A673 (cell line): ENCODE measurements around the gene S100A5. TPM values are rescaled to one million over a fixed set of nuclear protein-coding genes. Genes with fewer than 3 reads are reported as not detected.

Experiments used
- BruUV-seq: library from RNA; stranded (reverse); fragments of 400-500 nt; replicated peaks from 2 replicates; lab custom pipeline; 2021; lab: Mats Ljungman, UMichigan
- CTCF ChIA-PET: fragments of 300-600 bp; sonication (Branson Sonifier 250); formaldehyde crosslinking; loops from one replicate; lab custom pipeline; 2022; ENCODE audit warnings: antibody characterized with exemption; lab: Charles Lee
- POLR2A ChIA-PET: fragments of 300-600 bp; sonication (Branson Sonifier 250); formaldehyde crosslinking; loops from one replicate; lab custom pipeline; 2022; ENCODE audit warnings: antibody characterized with exemption; ENCODE audit not compliant: low non-redundant PET; lab: Charles Lee
- DNase-seq: peaks from one replicate; pipeline ENCODE4 v3.0.0-alpha.2; 2015; ENCODE audit warnings: low spot score
- H3K27ac ChIP-seq: fragments of 200-600 bp; sonication (generic); 2 replicates; pipeline ENCODE4 v1.5.1; 2016; ENCODE audit warnings: mixed run types, low read depth, mild to moderate bottlenecking, mixed read lengths, antibody characterized with exemption, low read length; ENCODE audit not compliant: poor library complexity, severe bottlenecking
- H3K27me3 ChIP-seq: fragments of 200-600 bp; sonication (generic); replicated peaks from 2 replicates; pipeline ENCODE4 v1.6.1; 2017; ENCODE audit warnings: mixed run types, low read depth, mild to moderate bottlenecking, mixed read lengths, antibody characterized with exemption, low read length; ENCODE audit not compliant: insufficient read depth, poor library complexity
- H3K36me3 ChIP-seq: fragments of 200-600 bp; sonication (generic); 2 replicates; pipeline ENCODE4 v1.6.1; 2016; ENCODE audit warnings: mixed run types, mild to moderate bottlenecking, mixed read lengths, antibody characterized with exemption, low read length; ENCODE audit not compliant: insufficient read depth, poor library complexity, severe bottlenecking
- H3K4me1 ChIP-seq: fragments of 200-600 bp; sonication (generic); 2 replicates; pipeline ENCODE4 v1.6.1; 2017; ENCODE audit warnings: mixed run types, mild to moderate bottlenecking, mixed read lengths, antibody characterized with exemption, low read length; ENCODE audit not compliant: insufficient read depth, poor library complexity, severe bottlenecking
- H3K4me3 ChIP-seq: fragments of 200-600 bp; sonication (generic); 2 replicates; pipeline ENCODE4 v1.5.1; 2016; ENCODE audit warnings: low read depth, mixed run types, mild to moderate bottlenecking, mixed read lengths, low read length; ENCODE audit not compliant: poor library complexity, severe bottlenecking
- H3K9me3 ChIP-seq: fragments of 200-600 bp; sonication (generic); 2 replicates; pipeline ENCODE4 v1.6.1; 2016; ENCODE audit warnings: mixed run types, low read depth, mild to moderate bottlenecking, mixed read lengths, antibody characterized with exemption, low read length; ENCODE audit not compliant: poor library complexity, severe bottlenecking
- CTCF ChIP-seq: fragments of 300-800, 200-600 bp; sonication (generic); conservative IDR thresholded peaks from 2 replicates; pipeline ENCODE4 v1.5.1; 2017; ENCODE audit warnings: low read depth, mild to moderate bottlenecking, antibody characterized with exemption, low read length, moderate library complexity, mixed read lengths
- EZH2 ChIP-seq: fragments of 200-600 bp; sonication (generic); IDR thresholded peaks from 2 replicates; pipeline ENCODE4 v1.6.1; 2017; ENCODE audit warnings: borderline replicate concordance, low read depth, mild to moderate bottlenecking, mixed read lengths, antibody characterized with exemption, low read length; ENCODE audit not compliant: poor library complexity, severe bottlenecking
- intact Hi-C: fragments of 100-400 bp; cut with micrococcal nuclease; formaldehyde crosslinking; loops from one replicate; pipeline ENCODE4 v1.10.0; 2022; ENCODE audit not compliant: unreplicated experiment
- total RNA-seq: library from RNA; stranded (reverse); gene quantifications from 2 replicates; pipeline ENCODE4 v1.2.3, GENCODE V29; 2021

The S100A5 gene
- total RNA-seq, 1 experiment from 2014 or later, result not detected

GRCh38 chr1:153507926-153508583, 32.7 kb downstream of the S100A5 start:
- ChIA-PET POLR2A (no interaction called here), CTCF (no interaction called here)
- no peak overlapping the region for H3K27ac ChIP-seq
- BruUV-seq, result no TSS peak
- no peaks in the 10 kb centered on the region for H3K9me3 ChIP-seq
- H3K36me3 ChIP-seq, result no peaks in the 10 kb centered on the region
- H3K4me3 ChIP-seq, result no peak overlapping the region
- no peaks in the 10 kb centered on the region for H3K27me3 ChIP-seq
- intact Hi-C loops, result no loop called here
- no peaks in the 10 kb centered on the region for H3K4me1 ChIP-seq
- DNase-seq, result no peak
- TF ChIP-seq CTCF, result no peak
- no peak for TF ChIP-seq EZH2

GRCh38 chr1:153506831-153507413, 33.8 kb downstream of the S100A5 start:
- Histone ChIP-seq H3K9me3 (no peaks in the 10 kb centered on the region), H3K4me3 (no peak overlapping the region), H3K27ac (no peak overlapping the region), H3K36me3 (no peaks in the 10 kb centered on the region), H3K27me3 (no peaks in the 10 kb centered on the region), H3K4me1 (no peaks in the 10 kb centered on the region)
- DNase-seq, result no peak
- CTCF ChIA-PET, result no interaction called here
- no TSS peak for BruUV-seq
- POLR2A ChIA-PET, result no interaction called here
- intact Hi-C loops, result no loop called here
- TF ChIP-seq EZH2, result no peak

DNA sequence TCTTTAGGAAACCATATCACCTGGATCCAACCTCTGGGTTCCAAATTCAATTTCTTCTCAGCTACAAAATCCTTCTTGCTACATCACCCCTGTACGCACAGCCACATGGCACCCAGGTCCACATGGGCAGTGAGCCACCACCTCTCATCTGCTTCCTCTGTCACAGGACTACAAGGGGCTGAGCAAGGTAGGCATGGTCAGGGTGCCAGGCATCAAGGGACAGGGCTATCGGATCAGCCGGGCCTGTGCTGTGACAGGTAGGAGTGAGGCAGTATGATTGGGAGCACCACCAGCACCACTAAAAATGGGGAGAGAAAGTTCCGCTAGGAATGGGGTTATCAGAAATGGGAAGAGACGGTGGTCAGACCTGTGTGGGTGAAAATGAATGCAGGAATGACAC, 34.3 kb downstream of the S100A5 start:
- TF ChIP-seq EZH2 (no peak), CTCF (no peak)
- intact Hi-C loops, result no loop called here
- no peak overlapping the region for H3K4me3 ChIP-seq
- BruUV-seq, result no TSS peak
- H3K9me3 ChIP-seq, result no peaks in the 10 kb centered on the region
- DNase-seq, result no peak
- no peak overlapping the region for H3K27ac ChIP-seq
- ChIA-PET CTCF (no interaction called here), POLR2A (no interaction called here)
- no peaks in the 10 kb centered on the region for H3K4me1 ChIP-seq
- no peaks in the 10 kb centered on the region for H3K36me3 ChIP-seq
- H3K27me3 ChIP-seq, result no peaks in the 10 kb centered on the region
